Activated CD4-positive, CD25-positive, alpha-beta regulatory T cell treated with anti-CD3 and anti-CD28 coated beads, Interleukin-2, amount 50 U/mL, for 72 hours (primary cell): ENCODE measurements around the gene FRG2B.
"Not testable (repeated sequence)": the region's sequence is repeated elsewhere in the genome, so short reads cannot be mapped to it uniquely, and the experiment has no call there.

Source experiments
- DNase-seq: peaks from one replicate; pipeline ENCODE4 v3.0.0; 2021

Gene FRG2B

GRCh38 chr10:133592716-133593115, 33.9 kb downstream of the FRG2B start:
- no peak for DNase-seq

- DNase-seq, result no peak
Observed at GRCh38 chr10:133590970-133591359, 35.6 kb downstream of the FRG2B start.

GRCh38 chr10:133590226-133590969, 36.2 kb downstream of the FRG2B start:
- DNase-seq, result no peak

- not testable (repeated sequence) for DNase-seq
Observed at GRCh38 chr10:133577037-133577436, 49.6 kb downstream of the FRG2B start.
